IMR-90 (cell line): ENCODE data around the gene MSH3. TPM values are rescaled to one million over a fixed set of nuclear protein-coding genes. Genes with fewer than 3 reads are reported as not detected.

Source experiments
- ATAC-seq: fragments of 200-7000 bp; cut with Tn5 transposase; 2 replicates; pipeline ENCODE4 v1.9.1; 2020; ENCODE audit warnings: low read depth, mild to moderate bottlenecking, moderate library complexity
- BruUV-seq: library from RNA; stranded (reverse); fragments of 400-500 nt; replicated peaks from 2 replicates; lab custom pipeline; 2021; lab: Mats Ljungman, UMichigan
- CTCF ChIA-PET: fragments of 300-600 bp; formaldehyde crosslinking; extraction: SDS; loops from one replicate; lab custom pipeline; 2021; ENCODE audit warnings: antibody characterized with exemption; lab: Yijun Ruan, JAX
- POLR2A ChIA-PET: fragments of 300-600 bp; sonication (Branson Sonifier 250); formaldehyde crosslinking; loops from one replicate; lab custom pipeline; 2022; ENCODE audit warnings: antibody characterized with exemption; ENCODE audit not compliant: unreplicated experiment; lab: Charles Lee
- DNase-seq: peaks from one replicate; pipeline ENCODE4 v3.0.0; 2013
- H2AFZ ChIP-seq: replicated peaks from 2 replicates; pipeline ENCODE3; 2013; ENCODE audit warnings: low read length, mild to moderate bottlenecking; ENCODE audit not compliant: poor library complexity
- H2AK5ac ChIP-seq: 2 replicates; pipeline ENCODE4 v1.6.1; 2013; ENCODE audit warnings: low read depth, low read length, inconsistent platforms
- H2AK9ac ChIP-seq: replicated peaks from 2 replicates; pipeline ENCODE3; 2013; ENCODE audit warnings: mild to moderate bottlenecking, low read depth, low read length, moderate library complexity; ENCODE audit not compliant: poor library complexity
- H2BK120ac ChIP-seq: 2 replicates; pipeline ENCODE4 v1.6.1; 2013; ENCODE audit warnings: low read depth, low read length, inconsistent platforms
- H2BK15ac ChIP-seq: 3 replicates; pipeline ENCODE4 v1.6.1; 2013; ENCODE audit warnings: low read depth, low read length, inconsistent platforms
- H2BK20ac ChIP-seq: 2 replicates; pipeline ENCODE4 v1.6.1; 2013; ENCODE audit warnings: low read depth, mild to moderate bottlenecking, inconsistent platforms, low read length, moderate library complexity
- H2BK5ac ChIP-seq: 2 replicates; pipeline ENCODE4 v1.6.1; 2013; ENCODE audit warnings: mild to moderate bottlenecking, low read depth, low read length, inconsistent platforms; ENCODE audit not compliant: poor library complexity, severe bottlenecking
- H3K14ac ChIP-seq: replicated peaks from 2 replicates; pipeline ENCODE4 v1.6.1; 2013; ENCODE audit warnings: low read depth, low read length, inconsistent platforms
- H3K18ac ChIP-seq: 2 replicates; pipeline ENCODE4 v1.6.1; 2013; ENCODE audit warnings: low read depth, low read length, control low read depth
- H3K23ac ChIP-seq: 2 replicates; pipeline ENCODE4 v1.6.1; 2013; ENCODE audit warnings: low read depth, low read length, inconsistent platforms
- H3K27ac ChIP-seq: 2 replicates; pipeline ENCODE4 v1.5.1; 2013; ENCODE audit warnings: mild to moderate bottlenecking, control low read depth, low read length; ENCODE audit not compliant: insufficient read depth
- H3K27me3 ChIP-seq: 2 replicates; pipeline ENCODE4 v1.6.1; 2013; ENCODE audit warnings: low read length; ENCODE audit not compliant: control insufficient read depth, insufficient read depth
- H3K36me3 ChIP-seq: 2 replicates; pipeline ENCODE4 v1.6.1; 2013; ENCODE audit warnings: low read length, mixed read lengths; ENCODE audit not compliant: control insufficient read depth, insufficient read depth
- H3K4ac ChIP-seq: 2 replicates; pipeline ENCODE4 v1.6.1; 2013; ENCODE audit warnings: low read depth, low read length, inconsistent platforms
- H3K4me1 ChIP-seq: 2 replicates; pipeline ENCODE4 v1.6.1; 2013; ENCODE audit warnings: low read length, mixed read lengths; ENCODE audit not compliant: control insufficient read depth, insufficient read depth
- H3K4me2 ChIP-seq: 2 replicates; pipeline ENCODE4 v1.6.1; 2013; ENCODE audit warnings: low read depth, mild to moderate bottlenecking, control low read depth, low read length, moderate library complexity
- H3K4me3 ChIP-seq: 2 replicates; pipeline ENCODE4 v1.5.1; 2013; ENCODE audit warnings: low read depth, mild to moderate bottlenecking, control low read depth, low read length, moderate library complexity; ENCODE audit not compliant: insufficient read depth
- H3K56ac ChIP-seq: 2 replicates; pipeline ENCODE4 v1.6.1; 2013; ENCODE audit warnings: low read length, inconsistent platforms; ENCODE audit not compliant: insufficient read depth; ENCODE audit errors: extremely low read depth
- H3K79me1 ChIP-seq, 2 experiments: 2 replicates each; pipeline ENCODE4 v1.6.1; 2013; ENCODE audit warnings: low read length in 2 of 2, inconsistent platforms in 1 of 2, low read depth in 1 of 2
- H3K9ac ChIP-seq: 2 replicates; pipeline ENCODE4 v1.6.1; 2013; ENCODE audit warnings: low read depth, low read length, control low read depth
- H3K9me1 ChIP-seq: 2 replicates; pipeline ENCODE4 v1.6.1; 2013; ENCODE audit warnings: low read length, inconsistent platforms; ENCODE audit not compliant: insufficient read depth
- H3K9me3 ChIP-seq: 2 replicates; pipeline ENCODE4 v1.6.1; 2013; ENCODE audit warnings: low read length; ENCODE audit not compliant: control insufficient read depth, insufficient read depth
- H4K20me1 ChIP-seq: 2 replicates; pipeline ENCODE4 v1.6.1; 2013; ENCODE audit warnings: low read length, inconsistent platforms; ENCODE audit not compliant: insufficient read depth
- H4K5ac ChIP-seq: 2 replicates; pipeline ENCODE4 v1.6.1; 2013; ENCODE audit warnings: mild to moderate bottlenecking, low read depth, low read length, control low read depth
- H4K8ac ChIP-seq, 2 experiments: 2 replicates each; pipeline ENCODE4 v1.6.1; 2013; ENCODE audit warnings: low read depth in 2 of 2, low read length in 2 of 2, control low read depth in 1 of 2, inconsistent platforms in 1 of 2
- H4K91ac ChIP-seq: 2 replicates; pipeline ENCODE4 v1.6.1; 2013; ENCODE audit warnings: low read depth, low read length, inconsistent platforms; ENCODE audit not compliant: insufficient read depth
- BHLHE40 ChIP-seq: fragments of 150-350 bp; IDR thresholded peaks from 2 replicates; pipeline ENCODE4 v1.6.1; 2016; ENCODE audit warnings: mild to moderate bottlenecking, low read depth, low read length
- CEBPB ChIP-seq: IDR thresholded peaks from 2 replicates; pipeline ENCODE4 v1.6.1; 2012; ENCODE audit warnings: low read depth, low read length, improper control_type of control experiment
- CHD1 ChIP-seq: IDR thresholded peaks from 2 replicates; pipeline ENCODE4 v1.6.1; 2012; ENCODE audit warnings: low read depth, low read length, improper control_type of control experiment
- CTCF ChIP-seq: conservative IDR thresholded peaks from 2 replicates; pipeline ENCODE4 v1.5.1; 2012; ENCODE audit warnings: mild to moderate bottlenecking, low read depth, low read length, improper control_type of control experiment
- ELK1 ChIP-seq: fragments of 150-350 bp; IDR thresholded peaks from 2 replicates; pipeline ENCODE4 v1.6.1; 2016; ENCODE audit warnings: low read depth, mild to moderate bottlenecking, low read length, moderate library complexity, borderline replicate concordance
- FOS ChIP-seq: fragments of 150-350 bp; IDR thresholded peaks from 2 replicates; pipeline ENCODE4 v1.6.1; 2016; ENCODE audit warnings: low read depth, low read length
- MAFK ChIP-seq: IDR thresholded peaks from 2 replicates; pipeline ENCODE4 v1.6.1; 2012; ENCODE audit warnings: low read depth, low read length, improper control_type of control experiment
- MAZ ChIP-seq: IDR thresholded peaks from 2 replicates; pipeline ENCODE4 v1.6.1; 2012; ENCODE audit warnings: low read depth, mild to moderate bottlenecking, low read length, improper control_type of control experiment, moderate library complexity, borderline replicate concordance
- MXI1 ChIP-seq: IDR thresholded peaks from 2 replicates; pipeline ENCODE4 v1.6.1; 2012; ENCODE audit warnings: low read depth, mild to moderate bottlenecking, low read length, moderate library complexity, borderline replicate concordance
- NFE2L2 ChIP-seq: fragments of 150-350 bp; IDR thresholded peaks from 2 replicates; pipeline ENCODE4 v1.6.1; 2016; ENCODE audit warnings: low read depth, mild to moderate bottlenecking, low read length
- POLR2A ChIP-seq: IDR thresholded peaks from 2 replicates; pipeline ENCODE4 v1.6.1; 2012; ENCODE audit warnings: mild to moderate bottlenecking, low read depth, low read length
- RAD21 ChIP-seq: IDR thresholded peaks from 2 replicates; pipeline ENCODE4 v1.6.1; 2012; ENCODE audit warnings: low read length, improper control_type of control experiment
- RCOR1 ChIP-seq: IDR thresholded peaks from 2 replicates; pipeline ENCODE4 v1.6.1; 2012; ENCODE audit warnings: mild to moderate bottlenecking, low read length, improper control_type of control experiment; ENCODE audit not compliant: insufficient replicate concordance
- RFX5 ChIP-seq: IDR thresholded peaks from 2 replicates; pipeline ENCODE4 v1.8.0; 2012; ENCODE audit warnings: low read depth, mild to moderate bottlenecking, low read length, moderate library complexity
- SMC3 ChIP-seq: fragments of 150-350 bp; IDR thresholded peaks from 2 replicates; pipeline ENCODE4 v1.6.1; 2016; ENCODE audit warnings: low read depth, mild to moderate bottlenecking, antibody characterized with exemption, low read length, moderate library complexity
- USF2 ChIP-seq: fragments of 150-350 bp; IDR thresholded peaks from 2 replicates; pipeline ENCODE4 v1.6.1; 2017; ENCODE audit warnings: mild to moderate bottlenecking, antibody characterized with exemption, low read length, low read depth
- WGBS, 2 experiments: methylation state at CpG; one replicate each; pipeline versions ENCODE4 v1.1.5 to v1.1.7; 2013; ENCODE audit warnings: missing lambda C conversion rate in 2 of 2; ENCODE audit not compliant: insufficient read length in 1 of 2; ENCODE audit errors: extremely low coverage in 2 of 2; 5-methylcytosine and 5-hydroxymethylcytosine counted together
- dilution Hi-C: fragments of 300-500 bp; cut with HindIII; formaldehyde crosslinking; loops from one replicate; pipeline ENCODE4 v1.14.3; 2018; ENCODE audit warnings: low sequenced_read_pairs; ENCODE audit not compliant: unreplicated experiment
- in situ Hi-C: fragments of 300-500 bp; cut with MboI; formaldehyde crosslinking; loops from 3 replicates; pipeline ENCODE4 v1.14.3; 2019; ENCODE audit warnings: low sequenced_read_pairs, inconsistent platforms, mixed read lengths
- intact Hi-C: fragments of 100-400 bp; cut with micrococcal nuclease; formaldehyde crosslinking; loops from 2 replicates; pipeline ENCODE4 v1.10.0; 2022
- polyA plus RNA-seq, 3 experiments: library from polyadenylated mRNA; depleted of rRNA; stranded (reverse); fragments of >200 nt; gene quantifications; 2 replicates each; pipeline ENCODE4 v1.2.3, GENCODE V29; 2012; ENCODE audit warnings: low replicate concordance in 1 of 3
- total RNA-seq: library from RNA; depleted of rRNA; stranded (reverse); fragments of >200 nt; gene quantifications from 2 replicates; pipeline ENCODE4 v1.2.3, GENCODE V29; 2012

The MSH3 gene
- total and polyA plus RNA-seq, 2 of the 4 experiments (the other 2 are of a cell fraction), result 4.6 to 13.3 TPM

- no peak overlapping the region for H3K4me3 ChIP-seq
- ATAC-seq (no peak), DNase-seq (no peak)
- H3K4ac ChIP-seq, result no peak overlapping the region
- H3K4me1 ChIP-seq, result no peaks in the 10 kb centered on the region
- no peak overlapping the region for H3K9ac ChIP-seq
- H3K14ac ChIP-seq, result no peak overlapping the region
- no peak overlapping the region for H3K27ac ChIP-seq
- intact Hi-C loops (no loop called here), dilution Hi-C loops (no loop called here), in situ Hi-C loops (no loop called here)
- H3K9me3 ChIP-seq, result no peaks in the 10 kb centered on the region
- H2AK5ac ChIP-seq, result no peak overlapping the region
- H4K5ac ChIP-seq, result no peak overlapping the region
- H2AK9ac ChIP-seq, result no peak overlapping the region
- no peak overlapping the region for H2BK5ac ChIP-seq
- H3K4me2 ChIP-seq, result no peak overlapping the region
- H2AFZ ChIP-seq, result no peak overlapping the region
- no peaks in the 10 kb centered on the region for H4K20me1 ChIP-seq
- no peak overlapping the region for H4K8ac ChIP-seq
- H3K56ac ChIP-seq, result no peak overlapping the region
- H3K18ac ChIP-seq, result no peak overlapping the region
- H2BK20ac ChIP-seq, result no peak overlapping the region
- H4K91ac ChIP-seq, result no peak overlapping the region
- WGBS, 2 experiments, result 91% methylated on average over 4 of the region's 5 CpGs; no CpG with 5 or more reads in 1 of the 2 experiments
- H3K23ac ChIP-seq, result no peak overlapping the region
- H3K9me1 ChIP-seq, result no peaks in the 10 kb centered on the region; the same call in 1 of the 2 replicates
- no peak overlapping the region for H2BK15ac ChIP-seq
- ChIA-PET POLR2A (no interaction called here), CTCF (no interaction called here)
- no peaks in the 10 kb centered on the region for H3K27me3 ChIP-seq
- no peaks in the 10 kb centered on the region for H3K79me1 ChIP-seq
- BruUV-seq, result no TSS peak
- H3K36me3 ChIP-seq, result peaks cover 17% of the 10 kb centered on the region
- TF ChIP-seq MAFK (no peak), POLR2A (no peak), RCOR1 (no peak), USF2 (no peak), RAD21 (no peak), ELK1 (no peak), CHD1 (no peak), NFE2L2 (no peak), CTCF (no peak), CEBPB (no peak), FOS (no peak), RFX5 (no peak), MAZ (no peak), MXI1 (no peak), BHLHE40 (no peak), SMC3 (no peak)
- H2BK120ac ChIP-seq, result no peak overlapping the region
These were observed 142.4 kb downstream of the MSH3 start for GRCh38 chr5:80796846-80797245.
